ENCODE data around the gene CACUL1.

CACUL1 gene

DNA sequence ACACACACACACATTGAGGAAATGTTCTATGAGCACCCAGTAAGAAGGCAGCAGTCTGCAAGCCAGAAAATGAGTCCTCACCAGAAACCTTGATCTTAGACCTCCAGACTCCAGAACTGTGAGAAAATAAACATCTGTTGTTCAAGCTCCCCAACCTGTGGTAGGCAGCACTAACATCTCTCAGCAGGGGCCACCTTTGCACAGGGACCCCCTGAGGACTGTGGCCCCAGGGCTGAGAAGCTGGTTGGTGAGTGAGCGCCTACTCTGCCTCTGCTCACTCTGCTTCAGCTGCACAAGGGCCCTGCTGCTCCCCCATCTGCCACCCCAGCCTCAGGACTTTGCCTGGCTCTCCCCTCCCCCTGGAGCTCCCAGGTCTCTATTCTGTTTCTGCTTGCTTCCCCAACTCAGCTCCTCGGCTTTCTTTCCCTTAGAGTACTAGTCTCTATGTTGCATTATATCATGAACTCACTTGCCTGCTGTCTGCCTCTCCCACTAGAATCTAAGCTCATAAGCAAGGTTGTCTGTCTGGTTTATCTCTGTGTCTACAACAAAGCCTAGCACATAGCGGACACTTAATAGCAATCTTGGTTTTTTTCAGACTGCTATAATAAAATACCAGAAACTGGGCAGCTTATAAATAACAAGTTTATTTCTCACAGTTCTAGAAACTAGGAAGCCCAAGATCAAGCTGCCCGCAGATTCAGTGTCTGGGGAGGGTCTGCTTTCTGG is 118.9 kb downstream of the CACUL1 start:
- no peak for DNase-seq (ENCODE audit: low spot score)

DNA sequence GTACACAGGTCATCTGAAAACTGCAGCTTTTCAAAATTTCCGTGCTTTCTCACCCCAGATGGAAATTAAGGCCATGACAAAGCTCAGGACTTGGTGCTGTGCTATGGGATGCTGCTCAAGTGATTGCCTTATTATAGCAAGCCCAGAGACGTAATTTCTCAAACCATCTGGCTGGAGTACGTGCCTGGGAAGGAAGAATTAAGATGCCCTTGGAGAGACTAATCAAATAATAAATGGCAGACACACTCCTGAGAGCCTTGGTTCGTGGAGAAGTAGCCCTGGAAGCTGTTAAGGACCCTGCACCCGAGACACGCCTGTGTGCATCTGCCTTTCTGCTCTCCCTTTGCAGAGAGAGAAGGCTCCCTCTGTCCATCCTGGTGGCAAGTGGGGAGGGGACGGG is 121.0 kb downstream of the CACUL1 start:
- no peak for DNase-seq (ENCODE audit: low spot score)

DNA sequence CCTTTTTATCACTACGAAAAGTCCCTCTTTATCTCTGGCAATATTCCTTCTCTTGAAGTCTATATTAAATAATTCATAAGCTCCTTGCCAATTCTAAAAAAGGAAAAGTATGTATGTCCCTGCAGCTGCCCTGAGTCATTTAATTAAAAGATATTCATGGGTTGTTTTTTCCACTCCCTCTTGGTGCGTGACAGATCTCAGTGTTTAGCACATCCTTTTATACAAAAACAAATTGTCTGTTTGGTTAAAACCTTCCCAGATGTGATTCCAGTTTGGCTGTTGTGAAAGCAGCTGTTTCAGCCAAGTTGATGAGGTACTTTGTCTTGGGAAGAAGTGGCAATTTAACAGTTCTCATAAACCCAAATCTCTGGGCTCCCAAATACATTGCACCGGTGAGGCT is 125.6 kb downstream of the CACUL1 start:
- no peak for DNase-seq (ENCODE audit: low spot score)

DNA sequence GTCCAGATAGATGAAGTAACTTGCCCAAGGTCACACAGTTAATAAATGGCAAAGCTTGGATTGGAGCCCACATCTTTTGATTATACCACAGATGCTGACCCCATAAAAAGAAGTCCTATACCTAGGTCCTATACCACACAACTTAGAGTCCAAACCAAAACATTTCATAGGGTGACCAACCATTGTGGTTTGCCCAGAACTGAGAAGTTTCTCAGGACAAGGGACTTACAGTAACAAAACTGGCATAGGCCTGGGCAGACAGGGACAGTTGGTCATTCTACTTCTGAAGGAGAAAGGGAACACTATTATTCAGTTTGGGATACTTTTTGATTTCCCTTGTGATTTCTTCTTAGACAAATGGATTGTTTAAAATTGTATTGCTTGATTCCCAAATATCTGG is 126.4 kb downstream of the CACUL1 start:
- DNase-seq (ENCODE audit: low spot score) = no peak

DNA sequence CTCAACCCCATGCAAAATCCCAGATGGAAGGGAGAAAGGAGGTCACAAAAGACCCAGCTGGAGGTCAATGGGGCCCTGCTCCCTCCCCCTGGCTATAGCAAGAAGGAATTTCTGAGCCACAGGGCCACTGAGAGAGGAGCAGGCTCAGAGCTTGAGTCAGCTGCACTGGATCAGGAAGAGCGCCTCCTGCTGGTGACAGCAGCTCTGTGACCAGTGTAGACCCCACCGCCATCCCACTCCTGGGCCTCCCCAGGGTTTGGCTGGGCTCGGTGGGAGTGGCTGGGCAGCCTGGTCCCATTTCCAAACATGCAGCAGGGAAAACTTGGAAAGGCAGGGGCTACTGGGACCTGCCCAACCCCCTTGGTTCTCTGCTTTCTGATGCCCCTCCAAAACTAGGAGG is 127.8 kb downstream of the CACUL1 start:
- no peak for DNase-seq (ENCODE audit: low spot score)
